Omental fat pad (tissue), 4 donors: ENCODE measurements around the gene ATP1B4. TPM values are rescaled to one million over a fixed set of nuclear protein-coding genes. Genes with fewer than 3 reads are reported as not detected.

Experiments used
- total RNA-seq, 4 donors: library from RNA; depleted of rRNA; stranded (reverse); fragments of >200 nt; gene quantifications; one replicate each; pipeline ENCODE4 v1.1.0, GENCODE V29; 2016

Gene ATP1B4
- total RNA-seq, 4 donors from 2014 or later = not detected

Other genes with a start within 250 kb of the ATP1B4 start
- gene RHOXF1, start 246.2 kb upstream of the ATP1B4 start, total RNA-seq = not detected
- gene RHOXF2, start 203.5 kb upstream of the ATP1B4 start, total RNA-seq = not detected
- gene ZBTB33, start 111.3 kb upstream of the ATP1B4 start, total RNA-seq = 10 to 100 TPM; 10.9 to 19.7 (median 11.5) TPM
- 10 to 100 TPM in 1 of 4 donors, 1 to 10 TPM in 3; 1.1 to 12.0 (median 4.8) TPM for gene TMEM255A, start 50.6 kb upstream of the ATP1B4 start, total RNA-seq
- 100 to 1,000 TPM; 111 to 123 (median 117) TPM for gene LAMP2, start 107.2 kb downstream of the ATP1B4 start, total RNA-seq
- gene CUL4B, start 198.9 kb downstream of the ATP1B4 start, total RNA-seq = 10 to 100 TPM; 27.3 to 55.5 (median 30.3) TPM
- 10 to 100 TPM; 17.9 to 26.8 (median 21.3) TPM for gene MCTS1, start 242.0 kb downstream of the ATP1B4 start, total RNA-seq